HTR-8/SVneo (cell line): Measurements from ENCODE around the gene TMPRSS11D.
A peak's percentile ranks its signal among the peaks of the same experiment; 100 is the strongest.

ENCODE experiments used
- DNase-seq: peaks from one replicate; pipeline ENCODE4 v3.0.0; 2011; ENCODE audit warnings: low spot score, mixed read lengths; ENCODE audit not compliant: insufficient read length
- FAIRE-seq: peaks from 2 replicates; lab custom pipeline; 2011; peaks lifted over from hg19 to GRCh38; lab: Jason Lieb, UNC

Gene TMPRSS11D

DNA sequence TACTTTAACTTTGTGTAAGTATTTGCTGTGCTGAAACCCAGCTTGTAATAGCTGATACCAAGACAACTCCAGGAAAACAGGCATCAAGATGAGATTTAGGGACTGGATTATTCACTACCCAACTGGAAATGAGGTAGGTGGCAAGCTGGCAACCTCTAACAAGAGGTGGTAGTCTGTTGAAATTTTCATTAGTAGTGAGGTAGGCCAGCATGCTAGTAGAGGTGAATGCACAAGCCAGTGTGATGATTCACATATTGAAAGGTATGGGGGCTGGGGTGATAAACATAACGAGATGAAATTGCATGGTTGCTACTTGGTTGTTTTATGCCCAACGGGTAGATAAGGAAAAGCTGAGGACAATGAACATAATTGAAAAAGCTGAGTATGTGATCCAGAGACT is 8.5 kb upstream of the TMPRSS11D start:
- DNase-seq (no peak), FAIRE-seq (no peak)

DNA sequence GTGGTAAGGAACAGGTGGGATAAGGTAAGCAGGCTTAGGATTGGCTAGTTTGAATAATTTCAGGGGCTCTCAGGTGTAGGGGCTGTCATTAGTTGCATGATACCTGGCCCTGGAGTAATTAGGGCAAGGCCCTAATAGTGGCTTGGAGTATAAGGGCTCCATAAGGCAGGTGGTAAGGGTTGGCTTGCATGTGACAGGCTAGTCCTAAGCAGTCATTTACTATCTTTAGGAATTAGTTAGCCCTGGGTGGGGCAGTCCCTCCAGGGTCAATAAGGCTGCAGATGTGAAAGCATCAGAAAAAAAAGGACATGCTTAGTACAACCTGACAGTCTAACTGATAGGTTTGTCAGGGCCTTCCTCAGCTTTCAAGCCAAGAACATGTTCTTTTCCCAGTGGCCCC is 7.8 kb upstream of the TMPRSS11D start:
- no peak for FAIRE-seq
- DNase-seq = no peak

DNA sequence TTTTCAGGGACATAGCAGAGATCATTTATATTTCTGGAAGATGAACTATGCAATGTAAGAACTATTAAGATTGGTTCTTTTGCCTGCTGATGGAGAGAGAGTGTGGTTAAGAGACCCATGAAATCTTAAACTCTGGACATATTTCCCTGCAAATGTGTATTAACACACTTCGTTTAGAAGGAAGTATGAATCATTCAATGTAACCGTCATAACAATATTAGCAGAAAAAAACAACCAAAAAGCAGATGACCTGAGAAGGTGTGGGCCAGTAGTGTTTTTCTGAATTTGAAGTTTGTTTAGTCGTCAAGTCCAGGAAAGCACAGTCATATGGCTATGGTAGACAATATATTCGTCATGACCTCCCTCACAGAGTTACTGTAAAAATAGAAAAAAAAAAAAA is 2.5 kb upstream of the TMPRSS11D start:
- DNase-seq (no peak), FAIRE-seq (no peak)

DNA sequence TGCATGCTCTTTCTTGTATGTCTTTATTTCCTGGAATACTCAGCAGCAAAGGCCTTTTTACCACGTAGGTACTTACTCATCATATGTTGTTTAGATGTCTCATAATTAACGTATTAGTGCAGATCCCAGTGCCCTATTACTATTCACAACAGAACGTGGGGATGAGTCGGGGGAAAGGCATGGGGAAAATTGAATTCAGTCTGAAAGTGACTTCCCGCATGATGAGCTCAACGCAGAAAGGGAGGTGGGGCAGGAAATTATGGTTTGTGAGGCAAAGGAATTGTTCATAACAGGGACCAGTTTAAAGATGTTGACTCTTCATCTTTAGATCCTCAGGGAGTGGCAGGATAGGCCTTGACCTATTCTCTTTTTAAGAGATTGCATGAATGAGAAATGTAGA is 2.0 kb upstream of the TMPRSS11D start:
- no peak for DNase-seq
- FAIRE-seq = no peak

DNA sequence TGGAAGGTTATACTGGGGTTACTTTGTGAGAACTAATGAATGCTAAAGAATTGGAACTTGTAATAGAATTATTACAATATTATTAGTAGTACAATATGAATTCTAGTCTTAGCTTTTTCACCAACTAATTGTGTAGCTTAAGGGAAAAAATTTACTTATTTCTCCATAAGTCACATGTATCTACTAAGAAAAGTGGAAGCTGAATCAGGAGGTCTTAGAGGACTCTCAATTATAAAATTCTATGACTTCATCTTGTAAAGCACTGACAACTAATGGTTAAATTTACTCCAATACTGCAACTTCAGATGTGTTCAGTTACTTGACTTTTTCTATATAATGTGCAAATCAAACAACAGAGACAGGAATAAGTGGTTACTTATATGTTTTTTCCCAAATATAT is 899 bp upstream of the TMPRSS11D start:
- DNase-seq (no peak), FAIRE-seq (no peak)

DNA sequence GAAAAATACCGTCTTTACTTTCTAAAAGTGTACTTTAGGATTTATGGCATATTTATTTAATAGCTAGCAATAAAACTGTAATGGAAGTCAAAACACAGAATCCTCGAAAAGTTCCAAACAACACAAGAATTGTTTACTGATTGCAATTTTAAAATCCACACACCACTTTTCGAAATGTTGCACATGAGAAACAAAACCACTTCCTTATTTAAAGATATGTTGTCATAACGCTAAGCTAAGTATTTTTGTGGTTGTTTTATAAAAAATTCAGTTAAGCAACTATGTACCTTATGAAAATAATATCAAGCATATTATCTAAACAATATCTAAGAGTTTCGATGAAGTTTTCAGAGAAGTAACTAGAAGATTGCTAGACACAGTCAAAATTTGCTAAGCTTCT is 344 bp downstream of the TMPRSS11D start:
- no peak for FAIRE-seq

DNA sequence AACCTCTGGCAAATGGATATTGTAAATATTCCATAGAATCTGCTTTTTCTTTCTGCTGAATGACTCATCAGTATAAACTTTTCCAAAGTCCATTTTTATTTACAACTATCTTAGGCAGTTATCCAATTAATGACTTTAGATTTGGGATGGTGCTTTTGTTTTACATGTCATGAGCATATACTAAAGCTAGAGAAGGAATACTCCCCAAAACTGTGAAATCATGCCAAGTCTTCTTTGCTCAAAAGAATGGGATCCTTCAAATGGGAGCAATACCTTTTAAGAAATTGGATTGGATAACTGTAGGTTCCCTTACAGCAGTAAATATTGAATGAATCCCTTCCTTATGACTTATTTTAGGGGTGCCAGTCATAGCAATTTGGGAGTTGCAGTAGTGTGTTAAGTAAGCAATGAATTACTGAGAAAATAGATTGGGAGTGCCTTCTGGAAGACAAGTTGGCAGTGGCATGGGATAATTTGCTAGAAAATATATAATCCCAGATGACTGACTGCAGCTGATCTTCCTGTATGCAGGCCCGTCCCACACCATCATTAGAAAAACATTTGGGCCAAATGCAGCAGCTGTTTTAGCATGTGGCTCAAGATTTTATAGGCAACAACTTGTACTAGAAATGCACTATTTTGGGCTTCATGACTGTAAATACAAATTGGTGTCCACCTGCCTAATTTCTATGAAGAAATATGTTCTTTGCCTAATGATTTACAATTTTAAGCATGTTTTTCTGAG is 2.8 kb downstream of the TMPRSS11D start:
- FAIRE-seq = no peak
- DNase-seq = no peak

More for the DNA sequence above, 344 bp downstream of the TMPRSS11D start:
- no peak for DNase-seq

DNA sequence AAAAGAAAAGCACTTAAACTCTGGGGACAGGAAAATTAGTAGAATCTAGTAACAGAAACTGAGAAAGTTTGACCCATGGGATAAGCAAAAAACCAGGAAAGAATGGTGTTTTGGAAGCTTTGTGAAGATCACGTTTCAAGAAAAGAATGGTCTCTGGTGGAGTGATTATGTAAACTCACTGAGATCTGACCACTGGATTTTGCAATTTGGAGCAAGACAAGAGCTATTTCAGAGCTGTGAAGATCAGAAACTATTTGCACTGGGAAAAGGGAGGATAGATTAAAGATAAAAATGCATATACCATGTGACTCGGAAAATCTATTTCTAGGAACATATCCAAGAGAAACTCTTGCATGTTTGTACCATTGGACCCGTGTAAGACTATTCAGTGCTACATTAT is 4.3 kb downstream of the TMPRSS11D start:
- DNase-seq (no peak), FAIRE-seq (no peak)

DNA sequence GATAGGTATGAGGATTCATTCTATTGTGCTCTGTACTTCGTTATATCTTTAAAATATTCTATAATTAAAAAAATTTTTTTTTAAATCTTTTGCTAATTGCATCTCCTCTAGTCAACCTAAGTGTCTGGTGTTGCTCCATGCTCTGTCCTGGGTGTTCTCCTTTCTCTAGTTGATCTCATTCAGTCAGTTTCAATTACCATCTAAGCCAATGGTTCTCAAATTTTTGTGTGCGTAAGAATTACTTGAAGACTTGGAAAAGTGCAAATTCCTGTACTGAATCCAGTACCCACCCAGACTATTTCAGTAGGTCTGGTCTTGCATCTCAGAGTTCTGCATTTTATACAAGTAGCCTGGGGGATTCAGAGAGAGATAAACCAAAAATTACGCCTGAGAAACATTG is 6.7 kb downstream of the TMPRSS11D start:
- no peak for DNase-seq
- no peak for FAIRE-seq

DNA sequence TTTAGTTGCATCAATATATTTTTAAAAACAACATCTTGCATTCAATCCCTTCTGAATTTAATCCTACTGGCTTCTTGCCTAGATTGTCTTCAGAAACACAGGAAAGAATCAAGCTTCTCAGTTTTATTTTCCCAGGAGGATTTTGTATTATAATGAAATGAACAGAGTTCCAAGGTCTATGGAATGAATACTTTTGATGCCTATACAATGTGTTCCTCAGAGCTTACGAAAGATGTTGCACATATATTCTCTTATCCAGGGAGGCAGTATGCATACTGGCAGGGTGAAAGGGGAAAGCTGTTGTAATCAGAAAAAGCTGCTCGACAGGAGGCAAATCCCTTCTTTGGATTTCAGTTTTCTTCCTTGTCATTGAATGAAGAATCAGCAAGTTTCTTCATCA is 8.8 kb downstream of the TMPRSS11D start:
- FAIRE-seq = no peak
- DNase-seq = no peak

DNA sequence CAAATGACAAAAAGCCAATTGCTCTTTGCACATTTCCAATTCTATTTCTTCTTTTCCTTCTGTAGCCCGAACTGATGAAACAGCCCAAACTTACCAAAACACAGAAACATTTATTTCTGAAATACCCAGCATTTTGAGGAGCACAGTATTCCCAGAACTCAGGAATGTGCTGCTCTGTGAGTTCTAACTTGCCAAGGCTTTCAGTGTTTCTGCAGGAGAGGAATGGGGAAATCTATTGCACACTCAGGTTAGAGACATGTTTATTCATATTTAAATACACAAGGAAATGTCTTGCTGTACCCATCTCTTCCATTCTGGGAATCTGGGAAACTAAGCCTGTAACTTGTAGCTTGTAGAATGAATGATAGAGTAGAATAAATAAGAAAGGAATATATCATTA is 10.7 kb downstream of the TMPRSS11D start:
- no peak for FAIRE-seq
- DNase-seq = no peak

DNA sequence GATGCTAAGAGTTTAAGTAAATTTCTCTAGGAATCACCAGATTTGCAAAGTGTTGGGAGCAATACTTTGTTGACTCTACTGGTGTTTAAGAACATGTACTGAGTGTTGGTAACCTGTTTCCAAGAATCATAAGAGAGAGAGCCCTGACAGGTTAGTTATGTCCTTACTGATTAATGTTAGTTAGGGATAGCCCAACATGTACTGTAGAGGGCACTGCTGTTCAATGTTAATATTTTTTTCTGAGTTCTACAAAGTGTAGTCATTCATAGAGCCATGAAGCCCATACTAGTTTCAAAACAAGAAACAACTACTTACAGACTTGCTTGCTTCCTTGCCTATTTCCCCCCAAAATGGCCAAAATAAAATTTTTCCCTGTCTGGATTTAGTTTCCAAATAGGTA is 11.9 kb downstream of the TMPRSS11D start:
- DNase-seq = peak; percentile 15
- no peak for FAIRE-seq

DNA sequence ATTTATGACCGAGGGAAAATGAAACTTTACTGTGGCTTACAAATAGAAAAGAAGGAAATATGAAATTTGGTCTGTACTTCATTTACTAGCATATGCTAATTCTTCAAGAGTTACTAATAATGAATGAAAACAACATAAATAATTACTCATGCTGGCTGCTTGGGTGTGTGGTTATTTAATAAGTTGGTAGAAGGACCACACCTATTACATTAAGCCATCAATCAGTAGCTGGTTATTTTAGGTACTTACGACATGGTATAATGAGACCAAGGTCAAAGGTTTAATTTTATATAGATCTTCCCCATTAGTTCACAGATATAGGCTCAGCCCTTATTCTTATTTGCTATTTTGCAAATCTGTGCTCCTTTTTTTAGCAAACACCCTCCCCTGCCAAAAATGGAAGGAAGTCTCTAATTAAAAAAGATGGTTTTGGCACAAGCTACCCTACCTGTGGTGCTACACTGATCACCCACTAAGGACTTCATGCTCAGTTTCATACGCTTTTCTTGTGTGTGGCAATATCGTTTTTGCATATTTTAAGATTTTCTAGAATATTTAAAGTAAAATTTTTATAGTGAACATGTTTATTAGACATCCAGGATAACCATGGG is 14.1 kb downstream of the TMPRSS11D start:
- FAIRE-seq (no peak), DNase-seq (no peak)

DNA sequence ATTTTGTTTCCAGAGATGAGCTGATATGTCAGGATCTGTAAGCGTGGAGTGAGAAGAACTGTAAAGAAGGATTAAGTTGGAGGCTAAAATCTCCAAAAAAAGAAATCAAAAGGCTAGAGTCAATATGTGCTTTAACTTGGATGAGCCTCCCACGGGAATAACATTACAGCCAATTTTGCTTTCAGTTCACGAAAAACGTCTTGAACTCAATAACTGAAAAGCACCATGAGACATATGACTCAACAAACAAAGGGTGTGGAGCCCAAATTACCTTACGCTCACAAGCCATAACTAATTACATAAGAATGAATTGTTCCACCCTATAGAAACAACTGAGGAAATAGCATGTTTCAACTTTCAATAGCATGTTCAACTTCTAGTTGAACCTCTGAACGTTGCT is 22.3 kb downstream of the TMPRSS11D start:
- no peak for DNase-seq
- no peak for FAIRE-seq

DNA sequence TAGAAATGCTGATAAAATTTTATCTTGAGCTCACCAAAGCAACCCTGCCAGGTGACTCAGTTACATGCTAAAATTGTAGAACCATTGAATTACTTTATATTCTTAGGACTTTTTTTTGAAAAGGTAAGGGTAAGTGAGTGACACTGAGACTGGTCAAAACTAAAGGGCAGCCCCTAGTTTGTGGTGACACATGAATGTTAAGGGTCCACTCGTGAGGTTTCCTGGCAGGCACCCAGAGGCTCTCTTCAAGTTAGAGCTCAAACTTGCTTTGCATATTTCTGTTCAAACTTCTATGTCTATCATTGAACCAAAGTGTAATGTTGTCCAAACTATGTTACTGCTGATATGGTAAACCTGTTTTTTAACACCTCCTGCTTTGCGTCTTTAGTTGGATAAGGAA is 30.5 kb downstream of the TMPRSS11D start:
- DNase-seq = no peak
- FAIRE-seq = no peak

DNA sequence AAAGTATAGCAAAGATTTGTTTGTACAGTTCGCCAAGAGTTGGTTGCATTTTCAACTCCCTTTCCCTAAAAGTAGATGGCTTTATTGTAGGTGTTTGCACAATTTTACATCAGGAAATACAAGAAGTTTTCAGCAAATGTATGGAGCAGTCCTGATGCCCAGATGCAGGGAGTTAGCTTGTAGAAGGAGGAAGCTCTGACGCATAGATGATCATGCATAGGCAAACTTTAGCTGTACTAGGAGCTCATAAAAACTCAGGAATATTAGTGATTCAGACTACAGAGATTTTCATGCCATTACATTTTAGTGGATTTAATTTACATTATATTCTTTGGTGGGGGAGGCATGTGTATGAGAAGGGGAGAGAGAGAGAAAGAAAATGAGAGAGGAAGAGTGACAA is 62.9 kb downstream of the TMPRSS11D start:
- FAIRE-seq (no peak), DNase-seq (no peak)

DNA sequence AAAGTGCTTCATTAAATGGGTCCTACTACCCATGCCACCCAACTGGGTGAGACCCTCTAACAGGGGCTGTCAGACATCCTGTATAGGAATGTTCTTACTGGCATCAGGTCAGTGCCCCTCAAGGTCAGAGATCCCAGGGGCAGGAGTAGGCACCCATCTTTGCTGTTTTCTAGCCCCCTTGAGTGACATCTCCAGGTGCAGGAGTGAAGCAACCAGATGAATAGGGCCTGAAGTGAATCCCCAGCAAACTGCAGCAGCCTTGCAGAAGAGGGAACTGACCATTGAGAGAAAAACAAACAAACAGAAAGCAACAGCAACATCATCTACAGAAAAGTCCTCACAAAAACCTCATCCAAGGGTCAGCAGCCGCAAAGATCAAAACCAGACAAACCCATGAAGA is 73.8 kb downstream of the TMPRSS11D start:
- FAIRE-seq = no peak
- no peak for DNase-seq

DNA sequence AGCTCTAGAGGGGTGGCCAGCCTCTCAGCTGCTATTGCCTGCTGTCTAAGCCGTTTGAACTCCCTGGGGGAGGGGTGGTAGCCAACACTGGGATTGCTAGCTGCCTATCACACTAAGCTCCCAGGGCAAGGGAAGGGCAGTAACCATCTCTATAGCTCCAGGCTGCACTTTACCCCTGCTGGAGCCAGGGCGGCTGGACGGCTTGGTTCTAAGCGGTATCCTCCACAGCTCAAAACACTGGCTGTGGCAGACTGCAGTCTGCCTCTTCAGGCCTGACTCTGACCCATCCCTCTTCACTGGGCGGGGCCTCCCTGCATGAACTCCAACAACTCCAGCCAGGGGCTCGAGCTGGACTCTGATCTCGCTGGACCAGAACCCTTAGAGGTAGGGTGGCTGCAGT is 74.3 kb downstream of the TMPRSS11D start:
- FAIRE-seq (no peak), DNase-seq (no peak)

DNA sequence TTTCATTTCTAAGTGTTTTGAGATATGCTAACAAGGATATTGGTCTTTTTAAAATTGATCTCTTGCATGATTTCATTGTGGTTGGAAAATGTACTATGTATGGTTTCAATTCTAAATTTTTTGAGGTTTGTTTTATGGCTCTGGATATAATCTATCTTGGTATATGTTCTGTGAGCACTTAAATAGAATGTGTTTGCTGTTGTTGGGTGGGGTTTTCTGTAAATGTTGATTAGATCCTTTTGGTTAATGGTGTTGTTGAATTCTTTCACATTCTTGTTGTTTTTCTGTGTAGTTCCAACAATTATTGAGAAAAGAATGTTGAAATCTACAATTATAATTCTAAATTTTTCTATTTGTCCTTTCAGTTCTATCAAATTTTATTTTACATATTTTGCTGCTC is 87.0 kb downstream of the TMPRSS11D start:
- DNase-seq (no peak), FAIRE-seq (no peak)

DNA sequence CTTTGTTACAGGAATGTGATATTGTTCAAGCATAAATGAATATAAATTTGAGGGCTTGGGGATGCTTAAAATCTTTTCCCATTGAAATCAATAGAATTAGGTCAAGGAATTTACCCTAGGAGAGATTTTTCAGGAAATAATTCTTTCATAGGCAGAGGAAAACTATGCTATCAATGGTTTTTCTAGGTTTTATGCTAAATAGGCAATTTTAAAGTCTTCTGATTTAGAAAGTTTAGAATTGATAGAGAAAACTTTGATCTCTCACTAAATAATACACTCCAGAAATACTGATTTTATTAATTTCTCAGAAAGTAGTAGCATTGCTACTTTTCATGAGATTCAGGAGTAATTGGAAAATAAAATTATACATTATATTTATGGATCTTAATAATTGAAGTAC is 93.1 kb downstream of the TMPRSS11D start:
- no peak for DNase-seq
- FAIRE-seq = no peak

DNA sequence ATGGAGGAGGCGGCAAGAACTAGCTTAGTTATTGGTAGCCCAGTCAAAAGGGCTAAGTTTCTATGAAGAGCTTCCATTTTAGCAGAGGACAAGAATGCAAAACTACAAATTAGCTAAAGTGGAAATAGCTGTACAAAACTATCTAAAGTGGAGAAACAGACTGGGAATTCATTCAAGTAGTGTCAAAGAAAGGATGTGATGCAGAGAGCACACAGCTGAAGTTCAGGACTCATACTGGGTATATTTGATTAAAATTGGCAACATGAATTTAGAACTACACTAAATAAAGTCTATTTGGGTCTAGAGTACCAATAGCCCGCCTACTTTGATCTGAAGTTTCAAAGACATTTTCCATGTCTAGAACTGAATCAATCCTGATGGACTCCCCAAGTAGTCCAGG is 96.5 kb downstream of the TMPRSS11D start:
- FAIRE-seq (no peak), DNase-seq (no peak)

DNA sequence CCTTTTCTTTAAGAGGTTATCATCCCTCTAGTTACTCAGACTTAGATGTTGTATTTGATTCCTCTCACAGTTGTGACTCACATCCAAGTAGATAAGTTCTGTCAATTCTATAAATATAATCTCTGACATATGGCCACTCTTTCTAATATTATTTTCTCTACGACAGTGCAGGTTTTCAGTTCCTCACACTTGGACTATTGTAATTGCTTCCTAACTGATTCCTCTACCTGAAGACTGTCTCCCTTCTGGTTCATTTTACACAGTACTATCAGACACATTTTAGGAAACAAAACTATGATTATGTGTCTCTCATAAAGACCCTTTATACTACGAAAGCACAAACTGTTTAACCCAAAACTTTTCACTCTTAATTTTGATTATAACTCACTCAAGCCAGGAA is 98.3 kb downstream of the TMPRSS11D start:
- no peak for FAIRE-seq
- no peak for DNase-seq
